H1 (cell line): ENCODE results near the gene SLPI. TPM values are rescaled to one million over a fixed set of nuclear protein-coding genes. Genes with fewer than 3 reads are reported as not detected.

Experiments used
- BCL11A ChIP-seq, 2 experiments: IDR thresholded peaks; one replicate each; pipeline ENCODE4 v1.6.1; 2011; ENCODE audit warnings: low read depth in 2 of 2, low read length in 2 of 2, mild to moderate bottlenecking in 2 of 2
- POLR2AphosphoS5 ChIP-seq: IDR thresholded peaks from 2 replicates; pipeline ENCODE4 v1.6.1; 2011; ENCODE audit warnings: low read depth, low read length
- POU5F1 ChIP-seq: IDR thresholded peaks from 2 replicates; pipeline ENCODE4 v1.6.1; 2011; ENCODE audit warnings: low read depth, mild to moderate bottlenecking, low read length, moderate library complexity
- SRF ChIP-seq: IDR thresholded peaks from 2 replicates; pipeline ENCODE4 v1.6.1; 2011; ENCODE audit warnings: mild to moderate bottlenecking, low read depth, low read length, moderate library complexity
- TAF1 ChIP-seq: IDR thresholded peaks from 2 replicates; pipeline ENCODE4 v1.6.1; 2011; ENCODE audit warnings: mild to moderate bottlenecking, low read depth, low read length
- TEAD4 ChIP-seq: IDR thresholded peaks from 2 replicates; pipeline ENCODE4 v1.6.1; 2012; ENCODE audit warnings: low read depth, low read length, inconsistent platforms, mixed read lengths
- polyA plus RNA-seq, 7 experiments: library from polyadenylated mRNA; depleted of rRNA in 3 of 7; stranded (reverse) in 5 of 7; unstranded in 2 of 7; fragments of >200 nt in 5 of 7; fragments of 200-250 nt in 2 of 7; gene quantifications; 1 replicate in 5 of 7; 2 replicates in 1 of 7; 4 replicates in 1 of 7; pipeline versions ENCODE4 v1.2.1 to v1.2.3, GENCODE V29; 2011 to 2013; ENCODE audit warnings: missing spikeins in 2 of 7, mixed read lengths in 2 of 7
- total RNA-seq: library from RNA; stranded (reverse); fragmentation: NEBNext Ultra II Directional; extraction: Animal tissue kit (Norgen Biotek cat#: 25700); gene quantifications from 2 replicates; pipeline ENCODE4 v1.2.1, GENCODE V29; 2021

The SLPI gene
- total and polyA plus RNA-seq, 2 of the 8 experiments (the other 6 are each of a cell fraction or from before 2014, with no cell fraction given) = not detected

GRCh38 chr20:45290677-45291355 lies 36.5 kb upstream of the SLPI start (continued):
- peak; percentile 49 for TF ChIP-seq TEAD4
- no peak for TF ChIP-seq TAF1
- TF ChIP-seq SRF = no peak
- TF ChIP-seq POLR2AphosphoS5 = no peak
- no peak for TF ChIP-seq BCL11A (IDR thresholded peaks at IDR 0.05; ENCODE audit: low read depth in 2 of 2, low read length in 2 of 2)
- TF ChIP-seq POU5F1 = no peak
